ENCODE results near the gene BFSP2.

DNA sequence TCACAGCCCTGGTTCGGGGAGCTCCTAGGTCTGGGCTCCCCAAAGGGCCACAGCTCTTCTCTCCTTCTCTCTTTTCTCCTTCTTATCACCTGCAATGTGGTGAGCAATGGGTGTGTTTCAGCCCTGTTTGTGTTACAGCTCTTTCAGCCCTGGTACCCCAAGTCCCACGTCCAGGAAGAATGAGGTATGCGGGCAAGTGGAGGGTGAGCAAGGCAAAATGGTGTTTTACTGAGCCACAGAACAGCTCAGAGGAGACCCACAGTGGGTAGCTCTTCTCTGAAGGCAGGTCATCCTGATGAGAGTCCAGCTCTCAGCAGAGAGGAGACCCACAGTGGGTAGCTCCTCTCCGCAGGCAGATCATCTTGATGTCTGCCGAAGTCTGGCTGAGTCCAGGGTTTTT, 86.8 kb downstream of the BFSP2 start:
- TF ChIP-seq POLR2A (IDR thresholded peaks at IDR 0.05; ENCODE audit: low read depth, low read length) (no peak), POLR2AphosphoS5 (IDR thresholded peaks at IDR 0.05; ENCODE audit: low read depth, low read length) (no peak), POU2F2 (IDR thresholded peaks at IDR 0.05; ENCODE audit: low read depth, low read length) (no peak), TAF1 (IDR thresholded peaks at IDR 0.05; ENCODE audit: low read depth, low read length) (no peak)
